ENCODE results near the gene CASP10. TPM values are rescaled to one million over a fixed set of nuclear protein-coding genes. Genes with fewer than 3 reads are reported as not detected.

Gene CASP10
- total RNA-seq, 4 donors from 2014 or later: 2.2 to 7.3 (median 4.3) TPM

DNA sequence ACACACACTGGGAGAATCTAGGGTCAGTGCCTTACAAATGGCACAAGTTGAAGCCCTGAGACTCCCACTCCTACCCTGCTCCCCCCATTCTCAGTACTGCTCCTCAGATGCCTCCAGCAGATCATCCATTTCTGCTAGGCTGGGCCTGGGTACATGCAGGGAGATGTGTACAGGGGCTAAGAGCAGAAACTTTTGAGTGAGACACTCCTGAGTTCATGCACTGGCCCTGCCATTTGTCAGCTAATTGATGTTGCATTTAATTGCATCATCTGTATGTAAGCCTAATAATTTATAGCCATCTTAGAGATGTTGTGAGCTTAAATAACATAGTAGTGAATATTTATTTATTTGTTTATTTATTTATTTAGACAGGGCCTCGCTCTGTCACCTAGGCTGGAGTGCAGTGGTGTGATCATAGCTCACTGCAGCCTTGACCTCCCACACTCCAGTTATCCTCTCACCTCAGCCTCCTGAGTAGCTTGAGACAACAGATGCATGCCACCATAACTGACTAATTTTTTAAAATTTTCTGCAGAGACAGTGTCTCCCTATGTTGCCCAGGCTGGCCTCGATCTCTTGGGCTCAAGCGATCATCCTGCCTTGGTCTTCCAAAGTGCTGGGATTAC, 72.6 kb downstream of the CASP10 start:
- H3K4me3 ChIP-seq: no peak overlapping the region
- intact Hi-C loops (cut with DNase I): loop anchor here (10.0 kb wide), 1 partner anchor 199 kb away; the partner anchor contains the start of genes STRADB and TRAK2
- H3K27me3 ChIP-seq: no peaks in the 10 kb centered on the region
- TF ChIP-seq EP300 (IDR thresholded peaks at IDR 0.05) (no peak), CTCF (IDR thresholded peaks at IDR 0.05) (no peak), POLR2A (IDR thresholded peaks at IDR 0.05; ENCODE audit: low read depth) (no peak), POLR2AphosphoS5 (IDR thresholded peaks at IDR 0.05) (no peak)
- 90% methylated on average over 3 of the region's 3 CpGs for WGBS
- peaks cover 4 to 41% (median 37%) of the 10 kb centered on the region in 4 donors for H3K4me1 ChIP-seq
- DNase-seq (ENCODE audit: extremely low spot score): no peak
- no peak overlapping the region for H3K27ac ChIP-seq (replicated peaks in 1 of 4)
- H3K36me3 ChIP-seq: no peaks in the 10 kb centered on the region
- no peaks in the 10 kb centered on the region for H3K9me3 ChIP-seq

GRCh38 chr2:201256082-201256481, 73.1 kb downstream of the CASP10 start:
- no peak overlapping the region for H3K27ac ChIP-seq (replicated peaks in 1 of 4)
- 92% methylated on average over 3 of the region's 3 CpGs for WGBS

DNA sequence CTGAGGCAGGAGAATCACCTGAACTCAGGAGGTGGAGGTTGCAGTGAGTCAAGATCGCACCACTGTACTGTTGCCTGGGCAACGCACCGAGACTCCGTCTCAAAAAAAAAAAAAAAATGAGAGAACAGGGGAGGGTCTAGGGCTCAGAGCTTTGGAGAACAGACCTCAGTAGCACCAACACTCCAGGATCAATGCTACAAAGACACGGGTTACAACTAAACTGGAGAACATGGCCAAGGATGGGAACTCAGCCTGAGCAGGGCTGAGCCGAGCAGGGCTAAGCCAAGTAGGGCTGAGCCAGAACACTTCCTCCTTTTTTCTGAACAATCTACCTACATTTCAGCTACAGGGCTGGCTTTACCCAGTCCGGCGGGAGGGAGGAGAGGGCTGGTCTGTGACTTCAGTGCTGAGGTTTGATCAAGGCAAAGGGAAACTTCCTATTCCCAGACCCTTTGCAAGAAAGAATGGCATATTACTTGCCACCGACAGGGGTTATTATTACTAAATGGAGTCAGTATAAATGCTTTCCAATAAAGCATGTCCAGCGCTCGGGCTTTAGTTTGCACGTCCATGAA, 74.5 kb downstream of the CASP10 start:
- 23% methylated on average over 12 of the region's 12 CpGs for WGBS
- intact Hi-C loops (cut with DNase I): loop anchor here (10.0 kb wide), 1 partner anchor 197 kb away; the partner anchor contains the start of genes STRADB and TRAK2

More at GRCh38 chr2:201256082-201256481, 73.1 kb downstream of the CASP10 start:
- intact Hi-C loops (cut with DNase I): loop anchor here (10.0 kb wide), 1 partner anchor 199 kb away; the partner anchor contains the start of genes STRADB and TRAK2
- Histone ChIP-seq H3K27me3 (no peaks in the 10 kb centered on the region), H3K4me1 (peaks cover 4 to 42% (median 41%) of the 10 kb centered on the region in 4 donors), H3K36me3 (no peaks in the 10 kb centered on the region), H3K9me3 (no peaks in the 10 kb centered on the region), H3K4me3 (no peak overlapping the region)
- DNase-seq (ENCODE audit: extremely low spot score): no peak
- TF ChIP-seq POLR2AphosphoS5 (IDR thresholded peaks at IDR 0.05): no peak
- no peak for TF ChIP-seq EP300 (IDR thresholded peaks at IDR 0.05)
- no peak for TF ChIP-seq POLR2A (IDR thresholded peaks at IDR 0.05; ENCODE audit: low read depth)
- no peak for TF ChIP-seq CTCF (IDR thresholded peaks at IDR 0.05)

DNA sequence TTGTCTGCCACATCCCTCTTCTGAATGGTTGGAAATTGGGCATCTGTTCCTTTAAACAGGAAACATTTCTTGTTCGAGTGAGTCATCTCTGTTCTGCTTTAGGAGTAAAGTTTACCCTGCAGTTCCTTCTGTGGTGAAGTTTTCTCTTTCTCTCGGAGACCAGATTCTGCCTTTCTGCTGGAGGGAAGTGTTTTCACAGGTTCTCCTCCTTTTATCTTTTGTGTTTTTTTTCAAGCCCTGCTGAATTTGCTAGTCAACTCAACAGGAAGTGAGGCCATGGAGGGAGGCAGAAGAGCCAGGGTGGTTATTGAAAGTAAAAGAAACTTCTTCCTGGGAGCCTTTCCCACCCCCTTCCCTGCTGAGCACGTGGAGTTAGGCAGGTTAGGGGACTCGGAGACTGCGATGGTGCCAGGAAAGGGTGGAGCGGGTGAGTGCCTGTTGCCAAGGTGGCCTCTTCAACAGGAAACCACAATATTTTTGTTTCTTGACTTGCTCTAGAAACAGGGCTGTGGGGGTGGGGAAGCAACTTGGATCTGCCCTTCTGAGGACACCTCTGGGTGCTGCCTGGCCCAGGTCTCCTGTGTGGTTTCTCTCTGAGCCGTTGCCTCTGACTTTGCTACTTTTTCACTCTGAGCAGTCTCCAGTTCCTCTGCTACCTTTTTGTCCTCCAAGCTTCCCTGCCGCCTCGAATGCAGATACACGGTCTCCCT, 75.2 kb downstream of the CASP10 start:
- WGBS: 0% methylated on average over 10 of the region's 10 CpGs
- TF ChIP-seq POLR2A (IDR thresholded peaks at IDR 0.05; ENCODE audit: low read depth): peak; percentile 17
- no peak for TF ChIP-seq EP300 (IDR thresholded peaks at IDR 0.05)
- peak in 1 of 2 donors; percentile 55 for TF ChIP-seq POLR2AphosphoS5 (IDR thresholded peaks at IDR 0.05)
- TF ChIP-seq CTCF (IDR thresholded peaks at IDR 0.05): peak in 1 of 3 experiments; percentile 12
- Histone ChIP-seq H3K9me3 (no peaks in the 10 kb centered on the region), H3K27me3 (no peaks in the 10 kb centered on the region), H3K27ac (replicated peaks in 1 of 4) (peak overlapping the region; percentile 80 to 85 (median 82)), H3K36me3 (no peaks in the 10 kb centered on the region), H3K4me1 (peaks cover 4 to 50% (median 45%) of the 10 kb centered on the region in 4 donors), H3K4me3 (peak overlapping the region; percentile 54 to 67 (median 63))
- DNase-seq (ENCODE audit: extremely low spot score): peak; percentile 92
- intact Hi-C loops (cut with DNase I): loop anchor here (10.0 kb wide), 1 partner anchor 197 kb away; the partner anchor contains the start of genes STRADB and TRAK2

More for the DNA sequence above, 74.5 kb downstream of the CASP10 start:
- H3K4me1 ChIP-seq: peaks cover 4 to 50% (median 45%) of the 10 kb centered on the region in 4 donors
- H3K36me3 ChIP-seq: no peaks in the 10 kb centered on the region
- TF ChIP-seq POLR2A (IDR thresholded peaks at IDR 0.05; ENCODE audit: low read depth) (no peak), CTCF (IDR thresholded peaks at IDR 0.05) (peak in 1 of 3 experiments; percentile 2)
- no peaks in the 10 kb centered on the region for H3K27me3 ChIP-seq
- H3K4me3 ChIP-seq: peak overlapping the region; percentile 54 to 67 (median 63)
- H3K9me3 ChIP-seq: no peaks in the 10 kb centered on the region
- peak overlapping the region; percentile 80 to 85 (median 82) for H3K27ac ChIP-seq (replicated peaks in 1 of 4)
- DNase-seq (ENCODE audit: extremely low spot score): peak; percentile 91

All from esophagus muscularis mucosa (tissue), 4 donors.